HK-2 (cell line): ENCODE data around the gene UBE2V1.
"Not testable (repeated sequence)": the region's sequence is repeated elsewhere in the genome, so short reads cannot be mapped to it uniquely, and the experiment has no call there.

Experiments used
- DNase-seq: peaks from one replicate; pipeline ENCODE4 v3.0.0-alpha.2; 2018; ENCODE audit not compliant: unreplicated experiment

UBE2V1 gene

GRCh38 chr20:50095476-50096078, 17.4 kb downstream of the UBE2V1 start:
- no peak for DNase-seq

- DNase-seq, result no peak
Observed at GRCh38 chr20:50094522-50094921, 18.4 kb downstream of the UBE2V1 start.

- no peak for DNase-seq
Observed at GRCh38 chr20:50093240-50093639, 19.7 kb downstream of the UBE2V1 start.

GRCh38 chr20:50092436-50092835, 20.5 kb downstream of the UBE2V1 start:
- DNase-seq, result no peak

- no peak for DNase-seq
Observed at GRCh38 chr20:50089787-50090177, 23.2 kb downstream of the UBE2V1 start.

- no peak for DNase-seq
Observed at GRCh38 chr20:50089140-50089786, 23.7 kb downstream of the UBE2V1 start.

- DNase-seq, result no peak
Observed at GRCh38 chr20:50088022-50088421, 24.9 kb downstream of the UBE2V1 start.

GRCh38 chr20:50085481-50086365, 27.2 kb downstream of the UBE2V1 start:
- peak; percentile 42 for DNase-seq

GRCh38 chr20:50085146-50085480, 27.8 kb downstream of the UBE2V1 start:
- DNase-seq, result no peak

GRCh38 chr20:50083034-50083433, 29.9 kb downstream of the UBE2V1 start:
- DNase-seq, result no peak

- not testable (repeated sequence) for DNase-seq
Observed at GRCh38 chr20:50082056-50082455, 30.9 kb downstream of the UBE2V1 start.

- DNase-seq, result no peak
Observed at GRCh38 chr20:50077818-50078601, 34.9 kb downstream of the UBE2V1 start.

- no peak for DNase-seq
Observed at GRCh38 chr20:50073500-50073899, 39.5 kb downstream of the UBE2V1 start.

GRCh38 chr20:50071039-50071888, 41.7 kb downstream of the UBE2V1 start:
- DNase-seq, result peak; percentile 98

- DNase-seq, result no peak
Observed at GRCh38 chr20:50070361-50070760, 42.6 kb downstream of the UBE2V1 start.

GRCh38 chr20:50068041-50068651, 44.8 kb downstream of the UBE2V1 start:
- no peak for DNase-seq

- DNase-seq, result no peak
Observed at GRCh38 chr20:50067461-50067860, 45.5 kb downstream of the UBE2V1 start.

GRCh38 chr20:50067018-50067417, 45.9 kb downstream of the UBE2V1 start:
- DNase-seq, result no peak

GRCh38 chr20:50066161-50066834, 46.7 kb downstream of the UBE2V1 start:
- no peak for DNase-seq

- no peak for DNase-seq
Observed at GRCh38 chr20:50065325-50065615, 47.7 kb downstream of the UBE2V1 start.
